ENCODE results near the gene SCD.

Gene SCD

DNA sequence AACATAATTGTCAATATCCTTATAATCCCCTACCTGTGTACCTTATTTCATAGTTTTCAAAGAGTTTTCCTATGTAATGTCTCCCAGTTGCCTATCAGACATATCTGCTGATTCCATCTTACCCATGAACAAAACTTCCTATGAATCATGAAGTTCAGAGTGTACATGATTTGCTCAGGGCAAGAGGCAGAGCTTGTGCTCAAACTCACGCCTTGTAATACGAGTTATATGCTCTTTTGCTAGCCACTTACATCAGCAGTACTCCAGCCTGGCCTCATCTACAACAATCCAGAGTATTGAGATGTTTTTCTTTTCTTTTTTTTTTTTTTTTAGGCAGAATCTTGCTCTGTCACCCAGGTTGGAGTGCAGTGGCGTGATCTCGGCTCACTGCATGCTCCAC, 28.8 kb upstream of the SCD start:
- TF ChIP-seq EZH2 (IDR thresholded peaks at IDR 0.05) (no peak), POLR2AphosphoS5 (IDR thresholded peaks at IDR 0.05; ENCODE audit: borderline replicate concordance, low read depth, low read length) (no peak), FOXP2 (optimal IDR thresholded peaks at IDR 0.05; ENCODE audit: control extremely low read depth, extremely low read length, insufficient read depth) (no peak)
- no peak overlapping the region for H3K4me3 ChIP-seq
- DNase-seq (ENCODE audit: low read depth, low spot score): no peak

DNA sequence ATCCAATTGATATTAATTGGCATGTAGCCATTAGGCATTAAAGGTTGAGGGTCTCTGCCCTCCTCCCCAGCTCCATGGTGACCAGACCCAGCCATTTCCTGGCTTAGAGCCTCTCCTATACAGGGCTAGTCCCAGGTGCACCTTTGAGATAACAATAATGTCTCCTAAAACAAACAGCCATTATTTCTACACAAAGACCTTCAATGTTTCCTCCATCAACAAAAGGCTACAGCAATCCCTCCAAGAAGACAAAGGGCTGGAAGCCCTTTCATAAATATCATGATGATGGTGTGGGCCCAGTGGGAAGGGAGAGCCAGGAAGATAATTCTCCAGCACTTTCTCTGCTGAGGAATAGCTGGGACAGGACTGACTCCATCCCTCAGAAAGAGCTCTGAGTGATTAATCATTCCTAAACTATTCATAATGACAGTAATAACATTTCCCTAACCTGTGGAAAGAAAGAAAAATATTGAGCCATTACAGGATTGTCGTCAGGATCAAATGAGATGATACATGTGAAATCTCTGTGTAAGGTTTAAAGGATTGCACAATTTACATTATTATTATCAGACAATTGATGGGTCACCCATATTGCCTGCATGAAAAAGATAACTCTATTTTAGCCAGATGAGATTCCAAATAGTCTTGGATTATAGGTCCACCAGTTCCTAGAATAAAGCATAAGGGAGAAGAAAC, 27.2 kb upstream of the SCD start:
- Histone ChIP-seq H3K36me3 (ENCODE audit: insufficient read depth, low read length) (no peaks in the 10 kb centered on the region), H3K9me3 (ENCODE audit: low read depth, low read length) (no peaks in the 10 kb centered on the region), H3K27ac (no peak overlapping the region), H3K4me3 (no peak overlapping the region), H3K9ac (ENCODE audit: insufficient read length) (no peak overlapping the region)
- DNase-seq (ENCODE audit: low read depth, low spot score): no peak
- no peak for TF ChIP-seq EZH2 (IDR thresholded peaks at IDR 0.05)
- no peak for TF ChIP-seq POLR2AphosphoS5 (IDR thresholded peaks at IDR 0.05; ENCODE audit: borderline replicate concordance, low read depth, low read length)
- TF ChIP-seq FOXP2 (optimal IDR thresholded peaks at IDR 0.05; ENCODE audit: control extremely low read depth, extremely low read length, insufficient read depth): no peak

More for the DNA sequence above, 28.8 kb upstream of the SCD start:
- 0 out of 2 replicates have a peak overlapping the region, but pooled peaks have one; percentile 25 for H3K27ac ChIP-seq
- H3K36me3 ChIP-seq (ENCODE audit: insufficient read depth, low read length): no peaks in the 10 kb centered on the region
- H3K9ac ChIP-seq (ENCODE audit: insufficient read length): no peak overlapping the region
- H3K9me3 ChIP-seq (ENCODE audit: low read depth, low read length): no peaks in the 10 kb centered on the region

DNA sequence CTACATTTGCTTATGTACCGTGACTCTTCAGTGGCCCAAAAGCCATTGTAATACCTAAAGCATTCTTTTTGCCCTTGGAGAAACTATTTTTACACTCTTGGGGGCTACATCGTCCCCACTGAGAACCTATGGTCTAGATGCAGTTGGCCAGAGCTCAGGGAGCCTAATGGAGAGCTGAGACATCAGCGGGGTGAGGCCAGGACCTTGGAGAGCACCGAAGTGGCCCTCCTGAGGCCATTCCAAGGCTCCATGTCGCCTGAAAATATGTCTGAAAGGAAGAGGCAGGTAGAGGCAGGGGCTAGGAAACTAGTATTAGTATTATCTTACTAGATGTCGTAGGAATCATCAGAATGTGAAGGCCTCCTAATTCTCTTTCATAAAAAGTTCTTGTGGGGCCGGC, 21.9 kb upstream of the SCD start:
- DNase-seq (ENCODE audit: low read depth, low spot score): no peak
- Histone ChIP-seq H3K9me3 (ENCODE audit: low read depth, low read length) (no peaks in the 10 kb centered on the region), H3K27ac (no peak overlapping the region), H3K36me3 (ENCODE audit: insufficient read depth, low read length) (no peaks in the 10 kb centered on the region), H3K4me3 (no peak overlapping the region), H3K9ac (ENCODE audit: insufficient read length) (no peak overlapping the region)
- TF ChIP-seq FOXP2 (optimal IDR thresholded peaks at IDR 0.05; ENCODE audit: control extremely low read depth, extremely low read length, insufficient read depth) (no peak), POLR2AphosphoS5 (IDR thresholded peaks at IDR 0.05; ENCODE audit: borderline replicate concordance, low read depth, low read length) (no peak), EZH2 (IDR thresholded peaks at IDR 0.05) (no peak)

DNA sequence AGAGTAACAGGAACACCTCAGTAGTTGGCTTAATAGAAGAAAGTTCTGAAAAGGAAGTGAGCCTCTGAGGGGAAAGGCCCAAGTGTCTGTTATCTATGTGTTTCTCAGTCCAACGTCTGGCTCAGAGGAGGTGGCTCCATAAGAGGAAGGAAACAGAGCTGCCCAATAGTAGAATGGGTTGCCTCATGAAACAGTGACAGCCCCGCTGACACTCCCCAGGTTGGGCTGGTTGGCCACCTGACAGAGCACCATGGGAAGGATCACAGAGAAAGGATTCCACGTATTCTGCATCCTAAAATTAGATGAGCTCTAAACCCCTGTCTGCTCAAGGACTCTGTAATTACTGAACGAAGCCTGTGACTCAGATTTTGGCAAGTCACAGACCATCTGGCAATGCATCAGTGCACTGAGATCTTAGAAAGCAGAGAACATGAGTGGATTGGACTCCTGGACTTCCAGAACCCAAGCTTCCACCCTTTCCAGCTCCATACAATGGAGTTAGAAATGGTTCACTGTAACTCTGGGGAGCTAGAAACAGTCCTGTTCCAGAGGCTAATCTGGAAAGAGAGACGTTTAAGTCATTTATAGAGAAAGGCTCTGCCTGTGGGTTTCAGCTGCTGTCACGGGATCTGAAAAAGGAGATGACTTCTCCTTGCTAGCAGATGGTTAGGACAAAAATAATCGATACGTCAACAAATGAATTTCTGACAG, 19.9 kb upstream of the SCD start:
- H3K9ac ChIP-seq (ENCODE audit: insufficient read length): no peak overlapping the region
- no peak for DNase-seq (ENCODE audit: low read depth, low spot score)

DNA sequence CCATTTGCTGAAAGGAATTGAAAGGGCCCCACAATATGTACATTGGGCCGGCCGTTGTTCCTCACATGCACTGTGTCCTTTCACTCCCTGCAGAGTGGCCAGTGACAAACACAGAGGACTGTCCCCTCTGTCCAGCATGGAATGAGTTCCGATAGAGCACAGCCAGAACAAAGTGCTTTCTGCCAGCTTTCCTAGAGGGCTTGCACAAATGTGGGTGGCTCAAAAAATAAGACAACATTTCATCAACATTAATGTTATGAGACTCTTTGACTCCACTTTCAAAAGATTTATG, 19.4 kb upstream of the SCD start:
- no peaks in the 10 kb centered on the region for H3K9me3 ChIP-seq (ENCODE audit: low read depth, low read length)
- DNase-seq (ENCODE audit: low read depth, low spot score): no peak
- no peaks in the 10 kb centered on the region for H3K36me3 ChIP-seq (ENCODE audit: insufficient read depth, low read length)
- no peak for TF ChIP-seq EZH2 (IDR thresholded peaks at IDR 0.05)
- TF ChIP-seq POLR2AphosphoS5 (IDR thresholded peaks at IDR 0.05; ENCODE audit: borderline replicate concordance, low read depth, low read length): no peak
- no peak for TF ChIP-seq FOXP2 (optimal IDR thresholded peaks at IDR 0.05; ENCODE audit: control extremely low read depth, extremely low read length, insufficient read depth)
- H3K4me3 ChIP-seq: no peak overlapping the region
- H3K27ac ChIP-seq: no peak overlapping the region
- no peak overlapping the region for H3K9ac ChIP-seq (ENCODE audit: insufficient read length)

More for the DNA sequence above, 19.9 kb upstream of the SCD start:
- TF ChIP-seq POLR2AphosphoS5 (IDR thresholded peaks at IDR 0.05; ENCODE audit: borderline replicate concordance, low read depth, low read length) (no peak), EZH2 (IDR thresholded peaks at IDR 0.05) (no peak), FOXP2 (optimal IDR thresholded peaks at IDR 0.05; ENCODE audit: control extremely low read depth, extremely low read length, insufficient read depth) (no peak)
- Histone ChIP-seq H3K9me3 (ENCODE audit: low read depth, low read length) (no peaks in the 10 kb centered on the region), H3K36me3 (ENCODE audit: insufficient read depth, low read length) (no peaks in the 10 kb centered on the region), H3K27ac (no peak overlapping the region), H3K4me3 (no peak overlapping the region)

DNA sequence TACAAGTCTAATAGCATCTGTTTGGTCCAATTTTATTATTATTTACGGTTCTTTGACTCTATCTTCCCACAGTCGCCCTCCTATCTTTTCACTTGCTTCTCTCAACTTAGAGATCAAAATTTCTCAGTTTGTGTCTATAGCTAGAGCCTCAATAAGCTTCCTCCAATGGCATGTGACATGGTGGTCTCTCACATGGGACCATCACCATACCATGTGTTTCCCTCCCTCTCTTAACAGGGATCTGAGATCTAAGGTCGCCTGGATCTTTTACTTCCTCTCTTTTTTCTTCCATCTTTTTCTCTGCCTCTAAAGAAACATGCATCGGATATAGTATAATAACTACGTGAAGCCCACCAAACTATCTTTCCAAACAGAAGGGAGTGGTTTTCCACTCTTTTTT, 18.8 kb upstream of the SCD start:
- Histone ChIP-seq H3K27ac (no peak overlapping the region), H3K9me3 (ENCODE audit: low read depth, low read length) (no peaks in the 10 kb centered on the region), H3K9ac (ENCODE audit: insufficient read length) (no peak overlapping the region), H3K4me3 (no peak overlapping the region), H3K36me3 (ENCODE audit: insufficient read depth, low read length) (no peaks in the 10 kb centered on the region)
- DNase-seq (ENCODE audit: low read depth, low spot score): no peak
- TF ChIP-seq POLR2AphosphoS5 (IDR thresholded peaks at IDR 0.05; ENCODE audit: borderline replicate concordance, low read depth, low read length) (no peak), FOXP2 (optimal IDR thresholded peaks at IDR 0.05; ENCODE audit: control extremely low read depth, extremely low read length, insufficient read depth) (no peak), EZH2 (IDR thresholded peaks at IDR 0.05) (no peak)

DNA sequence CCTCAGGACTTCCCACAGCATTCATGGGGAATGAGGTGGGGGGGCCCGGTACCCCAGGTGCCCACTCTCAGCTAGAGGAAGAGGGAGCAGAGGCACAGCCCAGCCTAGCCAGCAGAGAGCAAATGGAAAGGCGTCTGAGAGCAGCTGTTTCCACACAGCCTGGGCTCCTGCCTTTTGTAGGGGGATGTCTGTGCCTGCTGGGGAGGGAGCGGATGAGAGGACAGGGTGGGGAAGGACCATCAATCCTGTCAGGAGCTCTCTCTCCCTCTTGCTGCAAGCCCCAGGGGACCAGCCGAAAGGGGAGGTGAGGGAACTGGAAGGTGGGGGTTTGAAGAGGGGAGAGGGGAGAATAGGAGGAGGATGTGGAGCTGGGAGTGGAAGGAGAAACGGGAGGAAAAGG, 17.0 kb upstream of the SCD start, which contains the start of gene PKD2L1:
Gene PKD2L1, minus strand, starts transcription at position 150 of the 400 bp plus-strand sequence. Its CDS starts 125 bp downstream, at position 25.
- no peaks in the 10 kb centered on the region for H3K9me3 ChIP-seq (ENCODE audit: low read depth, low read length)
- TF ChIP-seq POLR2AphosphoS5 (IDR thresholded peaks at IDR 0.05; ENCODE audit: borderline replicate concordance, low read depth, low read length) (no peak), FOXP2 (optimal IDR thresholded peaks at IDR 0.05; ENCODE audit: control extremely low read depth, extremely low read length, insufficient read depth) (no peak), EZH2 (IDR thresholded peaks at IDR 0.05) (no peak)
- no peaks in the 10 kb centered on the region for H3K36me3 ChIP-seq (ENCODE audit: insufficient read depth, low read length)
- DNase-seq (ENCODE audit: low read depth, low spot score): no peak
- H3K4me3 ChIP-seq: no peak within 1 kb of the TSS
- H3K27ac ChIP-seq: no peak within 1 kb of the TSS
- no peak within 1 kb of the TSS for H3K9ac ChIP-seq (ENCODE audit: insufficient read length)

DNA sequence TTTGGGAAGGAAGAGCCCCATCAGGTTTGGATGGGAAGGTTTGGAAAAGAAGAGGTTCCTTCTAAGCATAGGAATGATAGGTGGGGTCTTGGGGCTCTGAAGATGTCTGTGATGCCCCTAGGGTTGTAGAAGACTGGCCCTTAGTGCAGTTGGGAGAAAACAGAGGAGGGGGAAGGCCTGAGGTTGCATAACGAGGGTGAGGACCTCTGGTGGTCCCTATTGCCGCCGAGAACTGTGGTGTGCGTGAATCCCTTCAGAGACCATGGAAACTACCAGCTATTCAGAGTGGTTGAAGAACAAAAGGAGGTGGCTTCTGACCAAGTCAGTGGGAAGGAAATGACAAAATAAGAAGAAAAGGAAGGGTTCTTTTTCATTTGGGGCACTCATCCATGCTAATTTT, 13.9 kb upstream of the SCD start:
- H3K9me3 ChIP-seq (ENCODE audit: low read depth, low read length): no peaks in the 10 kb centered on the region
- TF ChIP-seq POLR2AphosphoS5 (IDR thresholded peaks at IDR 0.05; ENCODE audit: borderline replicate concordance, low read depth, low read length) (no peak), EZH2 (IDR thresholded peaks at IDR 0.05) (no peak), FOXP2 (optimal IDR thresholded peaks at IDR 0.05; ENCODE audit: control extremely low read depth, extremely low read length, insufficient read depth) (no peak)
- no peak for DNase-seq (ENCODE audit: low read depth, low spot score)

More for the DNA sequence above, 13.9 kb upstream of the SCD start:
- Histone ChIP-seq H3K4me3 (no peak overlapping the region), H3K36me3 (ENCODE audit: insufficient read depth, low read length) (no peaks in the 10 kb centered on the region), H3K27ac (no peak overlapping the region), H3K9ac (ENCODE audit: insufficient read length) (no peak overlapping the region)
